ENCODE data around the gene NATD1.
"Not testable (repeated sequence)": the region's sequence is repeated elsewhere in the genome, so short reads cannot be mapped to it uniquely, and the experiment has no call there.

NATD1 gene

DNA sequence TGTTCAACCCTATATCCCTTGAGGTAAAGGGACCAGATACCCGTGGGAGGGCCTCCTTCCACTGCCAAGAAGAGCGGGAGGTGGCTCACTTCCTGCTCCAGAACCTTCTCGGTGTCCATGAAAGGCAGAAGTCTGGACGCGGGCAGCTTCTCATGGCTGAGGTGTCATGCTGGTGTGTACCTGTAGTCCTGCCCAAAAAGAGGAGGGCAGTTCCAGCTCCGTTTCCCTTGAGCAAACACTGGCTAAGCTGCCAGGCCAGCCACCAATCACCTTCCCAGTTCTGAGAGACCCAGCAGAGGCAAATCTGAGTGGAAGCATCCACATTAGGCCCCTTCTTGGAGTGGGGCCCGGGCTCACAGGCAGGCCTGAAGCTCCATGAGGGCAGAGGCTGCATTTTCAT is 44.9 kb downstream of the NATD1 start:
- DNase-seq, result no peak
- in situ Hi-C loops (cut with HindIII; ENCODE audit: low pct_ligation_motif_present, low pct_unique_long_range_greater_than_20kb, low sequenced_read_pairs), result no loop called here

DNA sequence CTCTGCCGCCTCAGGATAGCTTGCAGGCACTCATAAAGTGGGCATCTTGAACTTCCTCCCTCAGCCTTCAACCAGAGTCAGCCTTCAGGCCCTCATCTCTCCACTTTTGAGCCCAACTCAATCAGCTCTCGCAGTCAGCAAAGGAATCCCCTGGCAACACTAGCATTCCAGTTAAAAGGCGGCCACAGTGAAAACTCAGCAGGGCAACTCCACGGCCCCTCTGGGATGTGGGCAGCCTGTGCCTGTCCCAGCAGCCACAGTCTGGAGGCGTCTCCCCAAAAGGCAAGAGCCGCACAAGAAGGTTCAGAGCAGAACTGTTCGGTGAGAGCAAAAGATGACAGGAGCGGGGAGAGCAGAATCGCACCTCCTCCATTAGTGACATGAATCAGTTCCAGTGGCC is 48.3 kb downstream of the NATD1 start:
- in situ Hi-C loops (cut with HindIII; ENCODE audit: low pct_ligation_motif_present, low pct_unique_long_range_greater_than_20kb, low sequenced_read_pairs), result no loop called here
- no peak for DNase-seq

DNA sequence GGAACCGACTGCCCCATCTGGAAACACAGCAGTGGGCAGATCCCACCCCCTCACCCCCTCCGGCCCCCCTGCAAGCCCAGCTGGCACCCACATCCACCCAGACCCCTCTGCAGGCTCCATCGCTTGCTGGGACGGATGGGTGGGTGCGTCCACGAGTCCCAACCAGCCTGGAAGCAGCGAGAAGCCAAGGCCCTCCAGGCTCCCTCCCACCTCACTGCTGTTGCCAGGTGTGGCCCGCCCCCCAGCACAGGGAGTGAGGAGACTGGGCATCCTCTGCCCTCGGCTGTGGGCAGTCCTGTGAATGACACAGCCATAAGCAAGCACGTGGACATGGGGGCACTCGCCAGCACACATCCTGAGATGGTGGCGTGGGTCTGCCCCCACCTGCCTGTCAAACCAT is 50.7 kb downstream of the NATD1 start:
- in situ Hi-C loops (cut with HindIII; ENCODE audit: low pct_ligation_motif_present, low pct_unique_long_range_greater_than_20kb, low sequenced_read_pairs), result no loop called here

DNA sequence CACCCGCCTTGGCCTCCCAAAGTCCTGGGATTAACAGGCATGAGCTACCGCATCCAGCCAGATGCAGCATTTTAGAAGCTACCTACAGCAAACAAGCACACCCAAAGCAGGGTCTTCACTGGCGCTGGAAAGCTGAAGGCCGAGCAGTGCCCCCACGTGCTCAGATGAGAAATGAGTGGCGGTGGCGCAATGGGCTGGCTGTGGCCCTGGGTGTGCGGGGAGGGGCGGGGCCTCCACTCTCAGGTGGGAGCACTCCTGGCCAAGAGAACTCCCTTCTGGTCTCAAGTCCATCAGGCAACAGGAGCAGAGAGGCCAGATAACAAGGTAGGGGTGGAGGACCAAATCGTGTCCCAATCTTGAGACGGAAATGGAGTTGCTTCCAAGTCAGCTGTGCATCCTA is 51.3 kb downstream of the NATD1 start:
- in situ Hi-C loops (cut with HindIII; ENCODE audit: low pct_ligation_motif_present, low pct_unique_long_range_greater_than_20kb, low sequenced_read_pairs), result no loop called here
- no peak for DNase-seq

More for the DNA sequence above, 50.7 kb downstream of the NATD1 start:
- no peak for DNase-seq

- in situ Hi-C loops (cut with HindIII; ENCODE audit: low pct_ligation_motif_present, low pct_unique_long_range_greater_than_20kb, low sequenced_read_pairs), result no loop called here
- no peak for DNase-seq
Observed at GRCh38 chr17:21201298-21201595, 52.0 kb downstream of the NATD1 start.

DNA sequence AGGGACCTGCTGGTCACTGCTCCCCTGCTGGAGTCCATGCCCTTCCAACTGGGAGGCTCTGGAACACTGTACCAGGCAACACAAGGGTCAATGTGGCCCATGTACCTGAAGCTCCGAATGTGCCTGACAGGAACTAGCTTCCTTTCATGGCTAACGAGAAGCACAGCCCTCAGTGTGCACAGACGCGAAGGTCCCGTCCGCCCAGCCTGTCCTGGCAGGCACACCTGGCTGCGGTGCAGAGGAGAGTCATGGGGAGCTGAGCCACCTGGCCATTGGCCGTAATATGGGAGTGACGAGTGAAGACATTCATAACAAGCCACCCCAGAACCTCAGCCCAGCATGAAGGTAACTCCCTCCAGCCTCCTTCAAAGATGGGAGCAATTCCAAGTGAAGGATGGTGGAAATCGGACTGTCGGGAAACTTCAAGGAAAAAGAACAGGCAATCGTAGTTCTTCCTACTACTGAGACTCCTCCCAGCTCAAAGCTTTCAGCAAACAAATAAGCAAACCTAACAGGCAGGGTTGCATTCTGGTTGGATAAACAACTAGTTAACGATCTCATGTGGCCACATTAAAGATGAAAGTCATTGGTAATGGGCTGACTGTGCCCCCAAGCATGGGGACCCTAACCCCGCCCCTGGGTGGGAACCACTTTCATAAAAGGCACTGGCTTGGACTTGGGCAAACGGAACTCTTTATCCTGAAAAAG is 52.5 kb downstream of the NATD1 start:
- in situ Hi-C loops (cut with HindIII; ENCODE audit: low pct_ligation_motif_present, low pct_unique_long_range_greater_than_20kb, low sequenced_read_pairs), result no loop called here

DNA sequence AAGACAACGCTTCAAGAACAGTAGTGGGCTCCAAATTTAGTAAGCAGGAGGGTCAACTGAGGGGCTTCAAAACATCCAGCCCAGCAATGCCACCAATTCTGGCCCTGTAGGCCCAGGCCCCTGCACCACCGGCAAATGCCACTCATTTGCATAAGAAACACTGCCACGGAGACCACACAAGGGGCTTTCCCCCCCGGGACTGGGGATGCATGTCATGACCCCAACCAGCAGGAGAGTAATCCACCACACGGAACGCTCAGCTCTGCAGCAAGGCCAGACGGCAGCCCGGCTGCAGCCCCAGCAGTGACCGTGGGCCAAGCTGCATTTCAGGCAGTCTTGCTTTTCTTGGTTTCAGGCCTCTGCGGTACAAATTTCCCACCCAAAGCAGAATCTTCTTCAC is 53.4 kb downstream of the NATD1 start:
- in situ Hi-C loops (cut with HindIII; ENCODE audit: low pct_ligation_motif_present, low pct_unique_long_range_greater_than_20kb, low sequenced_read_pairs), result no loop called here

More for the DNA sequence above, 52.5 kb downstream of the NATD1 start:
- DNase-seq, result no peak

DNA sequence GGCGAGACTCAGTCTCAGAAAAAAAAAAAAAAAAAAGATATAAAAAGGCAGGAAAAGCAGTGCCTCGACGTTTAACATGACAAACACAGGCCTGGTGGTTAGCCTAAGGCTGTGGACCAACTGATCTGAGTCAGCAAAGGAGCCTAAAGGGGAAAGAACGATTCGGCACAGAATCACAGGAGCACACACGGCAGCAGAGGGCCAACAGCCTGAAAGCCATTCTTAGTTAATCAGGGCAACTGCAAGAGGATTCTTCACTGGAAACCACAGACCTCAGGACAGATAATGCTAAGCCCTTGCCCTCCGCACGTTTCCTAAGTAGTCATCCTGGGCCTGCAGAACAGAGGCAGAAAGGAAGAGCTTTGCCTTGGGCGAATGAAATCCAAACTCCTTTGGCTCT is 53.9 kb downstream of the NATD1 start:
- in situ Hi-C loops (cut with HindIII; ENCODE audit: low pct_ligation_motif_present, low pct_unique_long_range_greater_than_20kb, low sequenced_read_pairs), result no loop called here
- no peak for DNase-seq

More for the DNA sequence above, 53.4 kb downstream of the NATD1 start:
- DNase-seq, result no peak

GRCh38 chr17:21198411-21198810 is 54.8 kb downstream of the NATD1 start:
- DNase-seq, result no peak
- in situ Hi-C loops (cut with HindIII; ENCODE audit: low pct_ligation_motif_present, low pct_unique_long_range_greater_than_20kb, low sequenced_read_pairs), result no loop called here

GRCh38 chr17:21196126-21196525 is 57.1 kb downstream of the NATD1 start:
- DNase-seq, result no peak
- in situ Hi-C loops (cut with HindIII; ENCODE audit: low pct_ligation_motif_present, low pct_unique_long_range_greater_than_20kb, low sequenced_read_pairs), result no loop called here

DNA sequence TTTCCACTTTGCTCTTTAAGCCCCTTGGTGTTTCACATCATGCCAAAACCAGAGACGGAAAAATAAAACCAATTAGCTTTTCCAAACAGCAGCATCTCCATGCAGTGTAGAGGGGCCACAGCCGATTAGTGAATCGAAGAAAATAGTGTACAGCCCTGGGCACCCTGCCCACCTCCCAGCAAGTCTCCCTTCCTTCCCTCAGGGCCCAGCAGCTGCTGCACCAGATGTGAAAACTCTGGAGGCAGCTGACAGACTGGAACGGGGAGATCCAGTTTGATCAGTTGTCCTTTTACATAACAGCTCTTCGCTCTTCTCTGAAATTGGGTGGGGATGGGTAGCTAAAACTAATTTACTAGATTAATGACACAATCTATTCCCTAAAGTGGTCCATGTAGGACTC is 58.5 kb downstream of the NATD1 start:
- in situ Hi-C loops (cut with HindIII; ENCODE audit: low pct_ligation_motif_present, low pct_unique_long_range_greater_than_20kb, low sequenced_read_pairs), result no loop called here

GRCh38 chr17:21194226-21194625 is 59.0 kb downstream of the NATD1 start:
- no peak for DNase-seq
- in situ Hi-C loops (cut with HindIII; ENCODE audit: low pct_ligation_motif_present, low pct_unique_long_range_greater_than_20kb, low sequenced_read_pairs), result no loop called here

More for the DNA sequence above, 58.5 kb downstream of the NATD1 start:
- no peak for DNase-seq

- in situ Hi-C loops (cut with HindIII; ENCODE audit: low pct_ligation_motif_present, low pct_unique_long_range_greater_than_20kb, low sequenced_read_pairs), result no loop called here
Observed at GRCh38 chr17:21193031-21193430, 60.2 kb downstream of the NATD1 start.

GRCh38 chr17:21192414-21192813 is 60.8 kb downstream of the NATD1 start:
- DNase-seq; in situ Hi-C loops (cut with HindIII; ENCODE audit: low pct_ligation_motif_present, low pct_unique_long_range_greater_than_20kb, low sequenced_read_pairs): not testable (repeated sequence)

More at GRCh38 chr17:21193031-21193430, 60.2 kb downstream of the NATD1 start:
- DNase-seq, result no peak

- DNase-seq, result no peak
- in situ Hi-C loops (cut with HindIII; ENCODE audit: low pct_ligation_motif_present, low pct_unique_long_range_greater_than_20kb, low sequenced_read_pairs), result no loop called here
Observed at GRCh38 chr17:21191698-21192097, 61.5 kb downstream of the NATD1 start.

DNA sequence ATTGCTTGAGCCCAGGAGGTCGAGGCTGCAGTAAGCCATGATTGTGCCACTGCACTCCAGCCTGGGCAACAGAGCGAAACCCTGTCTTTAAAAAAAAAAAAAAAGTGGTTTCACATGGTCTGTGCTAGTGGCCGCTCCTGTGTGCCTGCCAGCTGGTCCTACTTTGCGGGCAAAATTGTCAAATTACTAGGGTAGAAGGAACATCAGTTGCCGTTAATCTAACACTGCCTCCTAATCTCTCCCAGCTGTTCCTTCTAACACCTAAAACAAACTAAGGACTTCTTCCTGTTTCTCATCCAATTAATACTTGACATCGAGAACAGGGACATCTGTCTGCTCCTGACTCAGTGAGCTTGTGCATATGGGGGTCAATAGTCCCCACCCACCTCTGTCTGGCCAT is 63.1 kb downstream of the NATD1 start:
- DNase-seq, result no peak
- in situ Hi-C loops (cut with HindIII; ENCODE audit: low pct_ligation_motif_present, low pct_unique_long_range_greater_than_20kb, low sequenced_read_pairs), result no loop called here

GRCh38 chr17:21189361-21189760 is 63.8 kb downstream of the NATD1 start:
- no peak for DNase-seq
- in situ Hi-C loops (cut with HindIII; ENCODE audit: low pct_ligation_motif_present, low pct_unique_long_range_greater_than_20kb, low sequenced_read_pairs), result no loop called here
